Measurements from ENCODE around the gene BEND2. TPM values are rescaled to one million over a fixed set of nuclear protein-coding genes. Genes with fewer than 3 reads are reported as not detected.
A peak's percentile ranks its signal among the peaks of the same experiment; 100 is the strongest.

BEND2 gene
- total and polyA plus RNA-seq, 3 donors from 2014 or later = 7.8 to 20.0 (median 10.2) TPM

DNA sequence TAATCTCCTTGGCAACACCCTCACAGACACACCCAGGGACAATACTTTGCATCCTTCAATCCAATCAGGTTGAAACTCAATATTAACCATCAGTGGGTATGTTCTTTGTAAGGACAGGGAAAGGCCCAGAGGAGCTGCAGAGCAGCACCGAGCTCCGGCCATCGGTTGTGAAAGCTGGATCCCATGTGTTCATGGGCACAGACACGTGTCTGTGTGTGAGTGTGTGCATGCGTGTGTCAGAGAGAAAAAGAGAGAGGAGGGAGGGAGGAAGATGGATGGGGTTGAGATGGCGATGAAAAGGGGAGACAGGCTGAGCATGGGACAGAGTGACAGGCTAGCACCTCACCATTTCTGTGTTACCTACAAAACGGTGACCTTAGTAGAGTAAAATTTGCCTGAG lies 6.8 kb upstream of the BEND2 start:
- WGBS, 2 donors = 95 to 96% methylated on average over 7 of the region's 7 CpGs

DNA sequence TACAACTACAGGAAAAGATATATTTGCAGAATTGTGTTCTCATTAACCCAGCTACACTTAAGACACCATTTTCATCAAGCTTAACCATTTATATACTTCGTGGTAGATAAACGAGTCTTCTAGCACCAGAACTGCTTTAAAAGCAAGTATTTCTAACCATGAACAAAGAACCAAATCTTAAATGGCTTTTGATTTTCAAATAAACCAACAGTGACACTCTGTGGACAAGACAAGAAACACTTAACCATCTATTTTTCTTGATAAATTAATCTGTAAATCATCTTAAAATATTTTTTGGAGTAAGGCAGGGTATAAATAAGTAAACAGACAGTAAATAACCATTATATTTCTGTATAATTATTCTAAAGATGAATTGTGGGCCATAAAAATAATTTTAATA lies 10.2 kb downstream of the BEND2 start:
- Histone ChIP-seq H3K4me1 (no peaks in the 10 kb centered on the region), H3K4me3 (no peak overlapping the region), H3K27me3 (no peaks in the 10 kb centered on the region), H3K9me3 (no peaks in the 10 kb centered on the region), H3K27ac (no peak overlapping the region), H3K36me3 (ENCODE audit: low read depth, missing control alignments) (no peaks in the 10 kb centered on the region)
- no peak for DNase-seq
- intact Hi-C loops (cut with DNase I; ENCODE audit: low total_unique reads) = no loop called here
- WGBS, 2 donors = 26 to 29% methylated on average over 2 of the region's 2 CpGs
- no peak for TF ChIP-seq POLR2A (IDR thresholded peaks at IDR 0.05)
- TF ChIP-seq, protein P1, sequence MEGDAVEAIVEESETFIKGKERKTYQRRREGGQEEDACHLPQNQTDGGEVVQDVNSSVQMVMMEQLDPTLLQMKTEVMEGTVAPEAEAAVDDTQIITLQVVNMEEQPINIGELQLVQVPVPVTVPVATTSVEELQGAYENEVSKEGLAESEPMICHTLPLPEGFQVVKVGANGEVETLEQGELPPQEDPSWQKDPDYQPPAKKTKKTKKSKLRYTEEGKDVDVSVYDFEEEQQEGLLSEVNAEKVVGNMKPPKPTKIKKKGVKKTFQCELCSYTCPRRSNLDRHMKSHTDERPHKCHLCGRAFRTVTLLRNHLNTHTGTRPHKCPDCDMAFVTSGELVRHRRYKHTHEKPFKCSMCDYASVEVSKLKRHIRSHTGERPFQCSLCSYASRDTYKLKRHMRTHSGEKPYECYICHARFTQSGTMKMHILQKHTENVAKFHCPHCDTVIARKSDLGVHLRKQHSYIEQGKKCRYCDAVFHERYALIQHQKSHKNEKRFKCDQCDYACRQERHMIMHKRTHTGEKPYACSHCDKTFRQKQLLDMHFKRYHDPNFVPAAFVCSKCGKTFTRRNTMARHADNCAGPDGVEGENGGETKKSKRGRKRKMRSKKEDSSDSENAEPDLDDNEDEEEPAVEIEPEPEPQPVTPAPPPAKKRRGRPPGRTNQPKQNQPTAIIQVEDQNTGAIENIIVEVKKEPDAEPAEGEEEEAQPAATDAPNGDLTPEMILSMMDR (IDR thresholded peaks at IDR 0.05) = peak in 1 of 3 experiments; percentile 22

More for the DNA sequence above, 6.8 kb upstream of the BEND2 start:
- intact Hi-C loops (cut with DNase I; ENCODE audit: low total_unique reads) = no loop called here
- no peak for TF ChIP-seq POLR2A (IDR thresholded peaks at IDR 0.05)
- TF ChIP-seq, protein P1 (IDR thresholded peaks at IDR 0.05) = no peak
- no peak for DNase-seq
- Histone ChIP-seq H3K36me3 (ENCODE audit: low read depth, missing control alignments) (no peaks in the 10 kb centered on the region), H3K27me3 (no peaks in the 10 kb centered on the region), H3K9me3 (no peaks in the 10 kb centered on the region), H3K27ac (no peak overlapping the region), H3K4me1 (no peaks in the 10 kb centered on the region), H3K4me3 (no peak overlapping the region)

DNA sequence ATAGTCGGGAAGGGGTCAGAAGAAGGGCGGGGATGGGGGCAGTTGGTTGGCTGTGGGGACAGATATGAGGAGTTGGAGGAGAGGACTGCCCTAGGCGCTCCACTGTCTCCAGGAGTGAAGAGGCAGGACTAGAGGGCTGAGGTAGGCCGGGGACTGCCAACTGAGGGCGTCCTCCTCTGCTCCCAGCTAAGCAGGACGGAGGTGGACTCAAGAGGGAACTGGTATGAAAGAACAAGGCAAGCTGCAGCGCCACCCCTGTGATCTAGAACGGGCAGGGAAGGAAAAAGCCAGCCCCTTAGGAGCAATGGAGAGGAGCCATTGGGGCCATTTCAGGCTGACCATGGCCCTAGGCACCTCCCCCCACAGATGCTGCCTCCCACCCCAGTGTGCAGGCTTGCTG lies 14.0 kb downstream of the BEND2 start:
- Histone ChIP-seq H3K36me3 (ENCODE audit: low read depth, missing control alignments) (no peaks in the 10 kb centered on the region), H3K4me3 (no peak overlapping the region), H3K27ac (no peak overlapping the region), H3K9me3 (no peaks in the 10 kb centered on the region), H3K4me1 (no peaks in the 10 kb centered on the region), H3K27me3 (no peaks in the 10 kb centered on the region)
- WGBS, 2 donors = 92 to 95% methylated on average over 6 to 7 of the region's 8 CpGs
- intact Hi-C loops (cut with DNase I; ENCODE audit: low total_unique reads) = no loop called here
- TF ChIP-seq, protein P1 (IDR thresholded peaks at IDR 0.05) = no peak
- TF ChIP-seq POLR2A (IDR thresholded peaks at IDR 0.05) = no peak
- DNase-seq = no peak

DNA sequence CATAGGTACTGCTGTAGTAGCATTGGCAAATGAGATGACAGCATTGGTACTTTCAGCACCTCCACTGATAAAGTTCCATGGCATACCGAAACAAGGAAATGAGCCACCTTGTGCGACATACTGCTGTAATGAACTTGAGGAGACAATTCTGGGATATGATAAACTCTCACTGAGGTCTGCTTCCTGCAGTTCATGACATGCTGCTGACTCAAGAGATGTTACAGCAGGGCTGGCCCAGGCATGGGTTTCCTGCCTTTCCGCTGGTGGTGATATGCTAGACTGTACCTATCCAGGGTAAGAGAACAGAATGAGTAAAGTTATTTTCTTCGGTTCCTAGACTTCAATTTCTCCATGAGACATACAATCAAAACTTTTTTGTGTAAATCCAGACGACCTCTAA lies 17.1 kb downstream of the BEND2 start:
- Histone ChIP-seq H3K36me3 (ENCODE audit: low read depth, missing control alignments) (no peaks in the 10 kb centered on the region), H3K9me3 (no peaks in the 10 kb centered on the region), H3K4me1 (no peaks in the 10 kb centered on the region), H3K4me3 (no peak overlapping the region), H3K27ac (no peak overlapping the region), H3K27me3 (no peaks in the 10 kb centered on the region)
- no peak for DNase-seq
- TF ChIP-seq, protein P1 (IDR thresholded peaks at IDR 0.05) = no peak
- TF ChIP-seq POLR2A (IDR thresholded peaks at IDR 0.05) = no peak
- whole genome bisulfite sequencing, 2 donors = 92 to 93% methylated on average over 5 of the region's 5 CpGs
- intact Hi-C loops (cut with DNase I; ENCODE audit: low total_unique reads) = no loop called here

DNA sequence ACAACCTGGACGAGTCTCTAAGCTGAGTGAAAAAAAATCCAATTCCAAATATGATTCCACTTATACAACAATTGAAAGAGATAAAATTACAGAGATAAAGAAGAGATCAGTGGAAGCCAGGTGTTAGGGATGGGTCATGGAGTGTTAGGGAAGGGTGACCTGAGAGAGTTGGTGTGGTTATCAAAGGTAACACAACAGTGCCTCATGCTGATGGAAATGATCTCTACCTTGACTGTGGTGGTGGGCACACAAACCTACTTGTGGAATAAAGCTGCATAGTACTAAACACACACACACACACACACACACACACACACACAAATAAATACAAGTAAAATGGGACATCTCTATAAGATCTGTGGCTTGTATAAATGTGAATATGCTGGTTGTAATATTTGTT lies 26.0 kb downstream of the BEND2 start:
- intact Hi-C loops (cut with DNase I; ENCODE audit: low total_unique reads) = no loop called here
- no peaks in the 10 kb centered on the region for H3K4me1 ChIP-seq
- no peak overlapping the region for H3K4me3 ChIP-seq
- H3K36me3 ChIP-seq (ENCODE audit: low read depth, missing control alignments) = no peaks in the 10 kb centered on the region
- WGBS, 2 donors = 73 to 79% methylated on average over 1 of the region's 1 CpG
- TF ChIP-seq, protein P1 (IDR thresholded peaks at IDR 0.05) = no peak
- TF ChIP-seq POLR2A (IDR thresholded peaks at IDR 0.05) = no peak
- H3K9me3 ChIP-seq = no peaks in the 10 kb centered on the region
- H3K27me3 ChIP-seq = no peaks in the 10 kb centered on the region
- no peak for DNase-seq
- H3K27ac ChIP-seq = no peak overlapping the region

All from testis (tissue), 3 donors.